GM19395 (cell line): ENCODE data around the gene ZCCHC17.
"Not testable (repeated sequence)": the region's sequence is repeated elsewhere in the genome, so short reads cannot be mapped to it uniquely, and the experiment has no call there.

Source experiments
- ATAC-seq: cut with Tn5 transposase; IDR thresholded peaks from one replicate; pipeline ENCODE4 v1.9.1; 2021; ENCODE audit warnings: mild to moderate bottlenecking, moderate library complexity; ENCODE audit not compliant: unreplicated experiment

ZCCHC17 gene, protein sequence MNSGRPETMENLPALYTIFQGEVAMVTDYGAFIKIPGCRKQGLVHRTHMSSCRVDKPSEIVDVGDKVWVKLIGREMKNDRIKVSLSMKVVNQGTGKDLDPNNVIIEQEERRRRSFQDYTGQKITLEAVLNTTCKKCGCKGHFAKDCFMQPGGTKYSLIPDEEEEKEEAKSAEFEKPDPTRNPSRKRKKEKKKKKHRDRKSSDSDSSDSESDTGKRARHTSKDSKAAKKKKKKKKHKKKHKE

GRCh38 chr1:31296486-31297276 lies at the start of gene ZCCHC17, which contains the start of gene SNRNP40:
ZCCHC17 (plus strand) TSS chr1:31297032; CDS start chr1:31310099, 13,067 bp downstream.
SNRNP40 (minus strand) TSS chr1:31296788; CDS start chr1:31296751, 37 bp downstream.
- peak; percentile 97 for ATAC-seq

GRCh38 chr1:31248276-31248675 lies 48.6 kb upstream of the ZCCHC17 start:
- ATAC-seq = no peak

GRCh38 chr1:31249854-31250253 lies 47.0 kb upstream of the ZCCHC17 start:
- ATAC-seq = no peak

DNA sequence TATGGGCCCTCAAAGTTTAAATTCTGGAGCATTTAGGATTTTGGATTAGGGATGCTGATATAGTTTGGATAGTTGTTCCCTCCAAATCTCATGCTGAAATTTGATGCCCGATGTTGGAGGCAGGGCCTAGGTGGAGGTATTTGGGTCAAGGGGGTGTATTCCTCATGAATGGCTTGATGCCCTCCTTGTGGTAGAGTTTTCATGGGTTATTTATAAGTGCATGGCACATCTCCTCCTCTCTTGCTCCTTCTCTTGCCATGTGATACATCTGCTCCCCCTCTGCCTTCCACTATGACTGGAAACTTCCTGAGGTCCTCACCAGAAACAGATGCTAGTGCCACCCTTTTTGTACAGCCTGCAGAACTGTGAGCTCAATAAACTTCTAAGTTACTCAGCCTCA lies 39.6 kb upstream of the ZCCHC17 start:
- ATAC-seq = no peak

- no peak for ATAC-seq
Observed at GRCh38 chr1:31258581-31258980, 38.3 kb upstream of the ZCCHC17 start.

DNA sequence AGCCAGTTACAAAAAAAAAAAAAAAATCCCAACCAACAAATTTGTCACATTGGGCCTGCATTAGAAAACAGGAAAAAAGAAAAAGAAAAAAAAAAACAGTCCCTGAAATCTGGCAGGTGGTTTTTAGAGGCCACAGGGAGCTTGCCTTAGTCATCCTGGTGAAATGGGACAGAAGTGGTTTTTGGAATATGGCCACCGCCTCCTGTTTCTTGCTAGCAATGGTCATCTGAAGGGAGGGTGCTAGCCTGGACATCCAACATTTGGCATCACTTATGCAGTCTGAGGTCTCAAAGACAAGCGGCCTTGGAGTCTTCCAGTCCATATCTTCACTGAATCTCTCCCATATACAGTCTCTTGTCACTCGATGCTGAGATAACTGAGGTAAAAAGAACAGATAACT lies 37.1 kb upstream of the ZCCHC17 start:
- no peak for ATAC-seq

DNA sequence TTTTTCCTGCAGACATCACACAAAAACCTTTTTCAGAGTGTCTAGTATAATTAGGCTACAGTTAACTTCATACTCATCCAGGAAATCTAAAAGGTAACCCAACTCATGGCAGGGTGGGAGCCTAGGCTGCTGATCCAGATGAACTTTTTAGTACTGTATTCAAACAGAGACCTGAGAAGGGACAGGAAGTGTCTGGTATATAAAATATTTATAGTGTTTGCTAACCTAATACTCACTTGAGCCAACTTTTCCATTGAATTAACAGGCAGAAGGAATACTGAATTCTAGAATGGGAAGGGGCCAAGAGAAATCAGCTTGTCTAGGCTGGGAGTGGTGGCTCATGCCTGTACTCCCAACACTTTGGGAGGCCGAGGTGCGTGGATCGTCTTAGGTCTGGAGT lies 34.9 kb upstream of the ZCCHC17 start:
- ATAC-seq = no peak

- not testable (repeated sequence) for ATAC-seq
Observed at GRCh38 chr1:31262393-31262792, 34.4 kb upstream of the ZCCHC17 start.

DNA sequence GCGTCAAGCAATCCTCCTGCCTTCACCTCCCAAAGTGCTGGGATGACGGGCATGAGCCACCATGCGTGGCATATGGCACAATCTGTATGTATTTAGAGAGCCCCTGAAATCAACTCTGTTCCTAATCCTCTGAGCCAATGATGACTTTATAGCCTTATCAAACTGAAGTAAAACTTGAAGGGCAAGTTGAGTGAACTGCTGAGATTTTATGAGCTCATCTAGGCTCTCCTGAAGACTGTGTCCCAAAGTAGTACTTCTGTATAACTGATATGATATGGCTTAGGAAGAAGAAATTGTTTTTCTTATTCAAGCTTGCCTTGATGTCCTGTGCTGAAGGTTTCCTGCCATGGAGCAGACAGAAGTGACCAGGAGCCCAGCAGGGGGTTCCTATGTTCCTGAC lies 33.4 kb upstream of the ZCCHC17 start:
- ATAC-seq = no peak

DNA sequence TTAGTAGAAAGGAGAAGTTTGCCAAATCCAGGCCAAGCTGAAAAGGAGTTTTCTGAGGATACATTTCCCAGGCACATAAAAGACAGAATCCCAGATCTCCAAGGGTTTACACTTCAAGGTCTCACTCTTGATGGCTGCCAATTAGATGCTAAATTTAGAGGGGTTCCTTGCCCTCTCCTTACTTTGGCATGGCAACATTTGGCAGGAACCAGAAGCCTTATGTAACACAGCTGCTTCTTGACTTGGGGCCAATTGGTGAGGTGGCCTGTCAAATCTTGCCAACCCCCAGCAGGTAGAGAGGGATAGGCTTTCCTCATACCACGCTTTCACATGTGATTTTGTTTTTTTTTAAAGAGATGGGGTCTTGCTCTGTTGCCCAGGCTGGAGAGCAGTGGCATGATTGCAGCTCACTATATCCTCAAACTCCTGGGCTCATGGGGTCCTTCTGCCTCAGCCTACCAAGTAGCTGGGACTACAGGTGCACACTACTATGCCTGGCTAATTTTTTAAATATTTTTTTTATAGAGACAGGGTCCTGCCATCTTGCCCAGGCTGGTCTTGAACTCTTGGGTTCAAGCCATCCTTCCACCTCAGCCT lies 31.9 kb upstream of the ZCCHC17 start:
- ATAC-seq = no peak

- ATAC-seq = no peak
Observed at GRCh38 chr1:31266547-31266946, 30.3 kb upstream of the ZCCHC17 start.

- no peak for ATAC-seq
Observed at GRCh38 chr1:31272369-31272768, 24.5 kb upstream of the ZCCHC17 start.

DNA sequence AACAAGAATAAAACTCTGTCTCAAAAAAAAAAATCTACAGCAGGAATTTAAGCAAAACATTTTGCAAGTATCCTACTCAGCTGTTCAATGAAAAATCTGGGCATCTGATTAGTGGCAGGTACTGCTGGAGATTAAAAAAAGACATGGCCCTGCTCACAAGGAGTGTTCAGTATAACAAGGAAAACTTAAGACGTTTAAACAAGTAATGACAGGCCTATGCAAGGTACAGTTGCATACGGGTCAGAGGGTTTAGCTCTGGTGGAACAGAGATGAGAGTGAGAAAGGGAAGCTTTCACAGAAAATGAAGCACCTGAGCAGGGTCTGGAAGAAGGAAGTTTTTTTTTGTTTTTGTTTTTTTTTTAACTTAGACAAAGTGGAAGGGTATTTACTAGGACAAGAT lies 23.2 kb upstream of the ZCCHC17 start:
- no peak for ATAC-seq

DNA sequence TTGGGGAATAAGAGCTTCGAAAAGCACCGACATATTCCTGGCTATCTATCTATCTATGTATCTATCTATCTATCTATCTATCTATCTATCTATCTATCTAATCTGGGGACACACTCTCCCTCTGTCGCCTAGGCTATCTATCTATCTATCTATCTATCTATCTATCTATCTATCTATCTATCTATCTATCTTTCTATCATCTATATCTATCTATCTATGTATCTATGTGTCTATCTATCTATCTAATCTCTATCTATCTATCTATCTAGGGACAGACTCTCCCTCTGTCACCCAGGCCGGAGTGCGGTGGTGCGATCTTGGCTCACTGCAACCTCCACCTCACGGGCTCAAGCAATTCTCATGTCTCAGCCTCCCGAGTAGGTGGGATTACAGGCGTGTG lies 14.4 kb upstream of the ZCCHC17 start:
- ATAC-seq = not testable (repeated sequence)

DNA sequence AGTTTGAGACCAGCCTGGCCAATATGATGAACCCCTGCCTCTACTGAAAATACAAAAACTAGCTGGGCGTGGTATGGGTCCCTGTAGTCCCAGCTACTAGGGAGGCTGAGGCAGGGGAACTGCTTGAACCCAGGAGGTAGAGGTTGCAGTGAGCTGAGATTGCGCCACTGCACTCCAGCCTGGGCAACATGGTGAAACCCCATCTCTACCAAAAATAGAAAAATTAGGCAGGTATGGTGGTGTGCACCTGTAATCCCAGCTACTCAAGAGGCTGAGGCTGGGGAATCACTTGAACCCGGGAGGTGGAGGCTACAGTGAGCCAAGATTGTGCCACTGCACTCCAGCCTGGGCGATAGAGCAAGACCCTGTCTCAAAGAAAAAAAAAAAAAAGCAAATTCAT lies 9.0 kb upstream of the ZCCHC17 start:
- ATAC-seq = not testable (repeated sequence)

DNA sequence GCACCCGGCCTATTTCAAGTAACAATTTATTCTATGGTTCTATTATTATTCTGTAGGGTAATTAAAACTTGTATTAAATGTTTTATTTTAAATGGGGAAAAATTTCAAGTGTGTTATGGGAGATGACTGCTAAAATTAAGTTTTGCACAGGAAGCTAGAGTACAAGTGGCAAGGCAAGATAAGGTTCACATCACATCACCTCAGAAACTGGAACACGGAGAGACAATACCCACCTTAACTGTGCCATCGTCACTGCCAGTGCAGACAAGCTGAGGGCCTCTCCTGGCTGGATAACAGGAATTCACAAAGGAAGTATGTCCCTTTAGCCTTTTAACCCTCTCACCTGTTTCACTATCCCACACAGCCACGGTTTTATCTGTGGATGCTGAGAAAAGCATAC lies 7.8 kb upstream of the ZCCHC17 start:
- no peak for ATAC-seq

- no peak for ATAC-seq
Observed at GRCh38 chr1:31295874-31296485, 852 bp upstream of the ZCCHC17 start.

DNA sequence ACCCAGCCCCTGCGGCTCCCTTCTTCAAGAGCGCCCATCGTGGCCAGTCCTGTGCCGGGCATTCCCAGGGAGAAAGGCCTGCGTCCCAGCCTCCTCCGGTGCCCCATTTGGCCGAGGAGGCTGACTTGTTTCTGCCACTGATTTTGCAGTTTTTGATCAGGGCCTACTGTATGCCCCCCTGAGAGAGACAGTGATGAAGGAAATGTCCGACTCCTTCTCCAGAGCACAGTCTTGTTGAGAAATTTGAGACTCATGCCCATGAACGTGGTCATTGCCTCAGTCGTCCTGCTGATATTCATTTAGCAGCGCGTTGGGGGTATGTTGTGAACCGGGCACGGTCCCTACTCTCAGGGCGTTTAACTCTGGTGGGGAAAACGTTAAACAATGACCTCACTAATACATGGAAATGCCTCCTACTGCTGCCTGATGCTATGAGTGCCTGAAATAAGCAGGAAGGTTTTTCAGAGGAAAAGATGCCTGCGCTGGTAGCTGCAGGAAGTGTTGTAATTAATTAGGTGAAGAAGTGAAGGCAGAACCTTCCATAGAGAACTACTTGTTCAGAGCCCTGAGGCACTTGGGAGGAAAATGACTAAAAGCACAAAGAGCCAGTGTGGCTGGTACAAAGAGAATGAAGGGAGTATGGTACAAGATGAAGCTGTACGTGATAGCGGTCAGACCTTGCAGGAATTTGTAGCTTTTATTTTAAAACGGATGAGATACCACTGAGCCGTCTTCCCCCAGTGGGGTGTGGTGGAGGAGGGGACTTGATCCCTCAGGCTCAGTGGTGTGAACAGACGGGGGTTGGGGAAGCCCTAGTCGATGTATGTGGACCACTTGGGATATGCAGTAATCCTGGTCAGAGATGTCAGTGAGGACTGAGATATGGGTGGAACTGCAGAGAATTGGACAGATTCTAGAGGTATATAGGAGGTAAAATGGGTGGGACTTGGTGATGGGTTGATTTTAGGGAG lies 730 bp downstream of the ZCCHC17 start:
- peak; percentile 12 for ATAC-seq

GRCh38 chr1:31299365-31299764 lies 2.5 kb downstream of the ZCCHC17 start:
- no peak for ATAC-seq

DNA sequence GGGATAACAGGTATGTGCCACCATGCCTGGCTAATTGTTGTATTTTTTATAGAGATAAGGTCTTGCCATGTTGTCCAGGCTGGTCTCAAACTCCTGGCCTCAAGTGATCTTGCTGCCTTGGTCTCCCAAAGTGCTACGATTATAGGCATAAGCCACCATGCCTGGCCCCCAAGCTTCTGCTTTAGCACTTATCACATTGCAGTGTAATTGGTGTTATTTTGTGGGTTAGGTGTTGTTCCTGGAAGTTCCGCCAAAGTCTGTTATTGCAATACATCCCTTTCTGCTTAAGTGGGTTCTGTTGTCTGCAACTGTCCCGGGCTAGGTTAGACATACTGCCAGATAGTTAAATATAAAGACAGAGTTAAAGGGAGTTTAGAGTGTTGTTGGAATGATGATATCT lies 3.4 kb downstream of the ZCCHC17 start:
- ATAC-seq = no peak
